GDM1 (cell line): ENCODE results near the gene PRADC1.
"Not testable (repeated sequence)": the region's sequence is repeated elsewhere in the genome, so short reads cannot be mapped to it uniquely, and the experiment has no call there.

Source experiments
- DNase-seq: peaks from one replicate; lab custom pipeline; 2025; lab: John Stamatoyannopoulos, UW

PRADC1 gene

DNA sequence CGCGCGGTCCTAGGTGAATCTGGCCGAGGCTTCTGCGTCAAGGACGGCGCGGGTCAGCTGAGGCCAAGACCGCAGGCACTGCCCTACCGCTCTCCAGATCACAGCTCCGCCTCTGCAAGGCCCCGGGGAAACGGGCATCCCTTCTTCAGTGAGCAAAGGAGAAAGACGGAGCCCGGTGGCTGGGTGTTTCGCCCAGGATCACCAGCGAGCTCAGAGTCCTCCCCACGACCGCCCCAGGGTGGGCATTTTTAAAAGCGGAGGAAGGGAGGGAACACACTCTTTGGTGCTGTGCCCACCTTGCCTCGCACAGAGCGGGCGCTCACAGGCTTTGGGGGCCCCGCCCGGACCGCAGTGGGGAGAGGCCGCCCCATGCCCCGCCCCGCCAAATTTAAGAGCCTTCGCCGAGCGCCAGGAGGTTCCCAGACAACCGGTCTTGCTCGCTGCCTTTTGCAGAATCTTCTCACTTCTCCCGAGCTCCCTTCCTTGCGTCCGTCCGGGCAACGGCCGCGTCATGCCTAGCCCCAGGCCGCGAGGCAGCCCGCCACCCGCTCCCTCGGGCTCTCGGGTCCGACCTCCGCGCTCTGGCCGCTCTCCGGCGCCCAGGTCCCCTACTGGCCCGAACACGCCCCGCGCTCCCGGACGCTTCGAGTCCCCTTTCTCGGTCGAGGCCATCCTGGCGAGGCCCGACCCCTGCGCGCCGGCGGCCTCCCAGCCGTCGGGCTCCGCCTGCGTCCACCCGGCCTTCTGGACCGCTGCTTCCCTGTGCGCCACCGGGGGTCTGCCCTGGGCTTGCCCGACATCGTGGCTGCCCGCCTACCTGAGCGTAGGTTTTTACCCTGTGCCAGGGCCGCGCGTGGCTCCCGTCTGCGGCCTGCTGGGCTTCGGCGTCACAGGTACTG, 30.6 kb downstream of the PRADC1 start, which contains the start of gene NOTO:
NOTO (plus strand) TSS at position 419 of the 899 bp plus-strand sequence; CDS start at position 512, 93 bp downstream.
- DNase-seq: no peak

- DNase-seq: not testable (repeated sequence)
Observed at GRCh38 chr2:73200281-73200680, 32.8 kb downstream of the PRADC1 start.

DNA sequence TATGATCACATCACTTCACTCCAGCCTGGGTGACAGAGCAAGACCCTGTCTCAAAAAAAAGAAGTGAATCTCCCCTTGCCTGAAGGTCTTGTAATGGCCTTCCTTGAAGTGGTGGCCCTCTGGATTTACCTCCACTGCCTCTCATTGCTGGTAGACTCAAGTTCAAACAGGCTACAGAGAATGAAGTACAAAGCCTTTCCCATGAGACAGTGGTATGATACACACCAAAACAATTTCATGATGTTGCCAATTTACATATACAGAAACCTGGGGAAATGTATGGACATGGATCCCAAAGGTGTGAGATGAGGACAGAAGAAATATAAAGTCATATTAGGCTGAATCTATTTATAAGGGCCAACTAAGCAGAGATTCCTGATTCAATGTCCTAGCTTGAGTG, 35.5 kb downstream of the PRADC1 start:
- no peak for DNase-seq

GRCh38 chr2:73187549-73187948, 45.5 kb downstream of the PRADC1 start:
- DNase-seq: no peak

DNA sequence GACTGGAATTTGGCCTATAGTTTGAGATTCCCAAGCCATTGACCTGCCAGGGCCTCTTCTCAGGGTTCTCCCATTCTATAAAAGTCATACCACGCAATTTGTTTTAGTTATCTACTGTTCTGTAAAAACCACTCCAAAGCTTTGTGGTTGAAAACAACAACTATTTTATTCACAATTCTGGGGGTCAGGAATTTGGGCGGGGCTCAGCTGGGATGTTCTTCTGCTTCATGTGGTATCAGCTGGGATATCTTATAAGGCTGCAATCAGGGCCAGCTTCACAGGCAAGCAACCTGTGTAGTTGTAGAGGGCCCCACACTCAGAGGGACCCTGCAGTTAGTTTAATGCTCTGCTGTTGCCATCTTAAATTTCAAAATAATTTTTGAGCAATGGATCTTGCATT, 47.1 kb downstream of the PRADC1 start:
- no peak for DNase-seq
